GM21825 (cell line): Measurements from ENCODE around the gene FAM171A1.
"Not testable (repeated sequence)": the region's sequence is repeated elsewhere in the genome, so short reads cannot be mapped to it uniquely, and the experiment has no call there.

Experiments used
- ATAC-seq: cut with Tn5 transposase; IDR thresholded peaks from one replicate; pipeline ENCODE4 v1.9.1; 2021; ENCODE audit warnings: mild to moderate bottlenecking, moderate library complexity; ENCODE audit not compliant: unreplicated experiment

FAM171A1 gene

GRCh38 chr10:15370856-15371701 is at the start of gene FAM171A1:
TSS of gene FAM171A1 (minus strand) at chr10:15371289. CDS start at chr10:15371052, 237 bp downstream.
- peak; percentile 62 for ATAC-seq

- no peak for ATAC-seq
Observed at GRCh38 chr10:15420858-15421257, 49.8 kb upstream of the FAM171A1 start.

- no peak for ATAC-seq
Observed at GRCh38 chr10:15419279-15419874, 48.3 kb upstream of the FAM171A1 start.

GRCh38 chr10:15416034-15416433 is 44.9 kb upstream of the FAM171A1 start:
- no peak for ATAC-seq

- ATAC-seq, result no peak
Observed at GRCh38 chr10:15411010-15411409, 39.9 kb upstream of the FAM171A1 start.

GRCh38 chr10:15409350-15409749 is 38.3 kb upstream of the FAM171A1 start:
- not testable (repeated sequence) for ATAC-seq

GRCh38 chr10:15408557-15408956 is 37.5 kb upstream of the FAM171A1 start:
- no peak for ATAC-seq

- ATAC-seq, result no peak
Observed at GRCh38 chr10:15405319-15405718, 34.2 kb upstream of the FAM171A1 start.

- no peak for ATAC-seq
Observed at GRCh38 chr10:15401382-15401781, 30.3 kb upstream of the FAM171A1 start.

- ATAC-seq, result not testable (repeated sequence)
Observed at GRCh38 chr10:15400461-15400860, 29.4 kb upstream of the FAM171A1 start.

GRCh38 chr10:15399060-15399661 is 28.1 kb upstream of the FAM171A1 start:
- ATAC-seq, result no peak

- no peak for ATAC-seq
Observed at GRCh38 chr10:15395935-15396334, 24.8 kb upstream of the FAM171A1 start.

- ATAC-seq, result no peak
Observed at GRCh38 chr10:15393139-15393825, 22.2 kb upstream of the FAM171A1 start.

GRCh38 chr10:15391491-15391890 is 20.4 kb upstream of the FAM171A1 start:
- ATAC-seq, result no peak

- not testable (repeated sequence) for ATAC-seq
Observed at GRCh38 chr10:15388172-15388571, 17.1 kb upstream of the FAM171A1 start.

- no peak for ATAC-seq
Observed at GRCh38 chr10:15387021-15387420, 15.9 kb upstream of the FAM171A1 start.

GRCh38 chr10:15385552-15386455 is 14.7 kb upstream of the FAM171A1 start:
- ATAC-seq, result no peak

GRCh38 chr10:15381420-15381819 is 10.3 kb upstream of the FAM171A1 start:
- no peak for ATAC-seq

- no peak for ATAC-seq
Observed at GRCh38 chr10:15379078-15379477, 8.0 kb upstream of the FAM171A1 start.

GRCh38 chr10:15378569-15378968 is 7.5 kb upstream of the FAM171A1 start:
- ATAC-seq, result no peak
